GM13976 (cell line): ENCODE measurements around the gene FES.

ENCODE experiments used
- DNase-seq: peaks from one replicate; pipeline ENCODE4 v3.0.0; 2012; ENCODE audit warnings: low spot score
- in situ Hi-C: fragments of 300-500 bp; cut with MboI; formaldehyde crosslinking; loops from one replicate; pipeline ENCODE4 v1.12.0; 2022; ENCODE audit warnings: low sequenced_read_pairs, mixed read lengths, inconsistent platforms; ENCODE audit not compliant: unreplicated experiment
- TF ChIP-seq, protein P1 (sequence below): IDR thresholded peaks from 2 replicates; pipeline ENCODE4 v1.5.1; 2012; ENCODE audit warnings: borderline replicate concordance, mild to moderate bottlenecking; ENCODE audit not compliant: insufficient read depth; ENCODE audit errors: extremely low read depth, missing control alignments, control extremely low read depth

The FES gene

DNA sequence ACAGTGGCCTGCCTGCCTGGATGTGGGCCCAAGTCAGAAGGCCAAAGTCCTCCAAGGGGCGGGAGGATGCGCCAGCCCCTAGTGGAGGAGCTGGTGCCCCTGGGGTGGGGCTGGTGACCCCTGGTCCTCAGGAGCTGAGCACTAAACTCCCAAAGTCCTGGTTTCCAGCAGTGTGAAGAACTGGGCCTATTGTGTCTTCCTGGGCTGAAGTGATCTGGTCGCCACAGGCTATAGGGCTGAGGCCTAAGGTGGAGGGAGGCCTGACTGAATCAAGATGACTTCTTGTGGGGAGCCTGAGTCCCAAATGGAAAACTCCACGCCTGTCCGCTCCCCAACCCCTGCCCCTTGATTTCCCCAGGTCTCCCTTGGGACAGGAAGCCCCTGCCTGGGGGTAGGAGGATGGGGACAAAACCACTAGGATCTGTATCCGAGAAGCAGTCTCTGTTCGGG is 753 bp upstream of the FES start:
- in situ Hi-C loops: loop anchor here (10.0 to 25.0 kb wide), 3 partner anchors 189 to 571 kb away; no protein-coding TSS in a partner anchor
- TF ChIP-seq, protein P1, sequence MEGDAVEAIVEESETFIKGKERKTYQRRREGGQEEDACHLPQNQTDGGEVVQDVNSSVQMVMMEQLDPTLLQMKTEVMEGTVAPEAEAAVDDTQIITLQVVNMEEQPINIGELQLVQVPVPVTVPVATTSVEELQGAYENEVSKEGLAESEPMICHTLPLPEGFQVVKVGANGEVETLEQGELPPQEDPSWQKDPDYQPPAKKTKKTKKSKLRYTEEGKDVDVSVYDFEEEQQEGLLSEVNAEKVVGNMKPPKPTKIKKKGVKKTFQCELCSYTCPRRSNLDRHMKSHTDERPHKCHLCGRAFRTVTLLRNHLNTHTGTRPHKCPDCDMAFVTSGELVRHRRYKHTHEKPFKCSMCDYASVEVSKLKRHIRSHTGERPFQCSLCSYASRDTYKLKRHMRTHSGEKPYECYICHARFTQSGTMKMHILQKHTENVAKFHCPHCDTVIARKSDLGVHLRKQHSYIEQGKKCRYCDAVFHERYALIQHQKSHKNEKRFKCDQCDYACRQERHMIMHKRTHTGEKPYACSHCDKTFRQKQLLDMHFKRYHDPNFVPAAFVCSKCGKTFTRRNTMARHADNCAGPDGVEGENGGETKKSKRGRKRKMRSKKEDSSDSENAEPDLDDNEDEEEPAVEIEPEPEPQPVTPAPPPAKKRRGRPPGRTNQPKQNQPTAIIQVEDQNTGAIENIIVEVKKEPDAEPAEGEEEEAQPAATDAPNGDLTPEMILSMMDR: no peak
- no peak for DNase-seq

DNA sequence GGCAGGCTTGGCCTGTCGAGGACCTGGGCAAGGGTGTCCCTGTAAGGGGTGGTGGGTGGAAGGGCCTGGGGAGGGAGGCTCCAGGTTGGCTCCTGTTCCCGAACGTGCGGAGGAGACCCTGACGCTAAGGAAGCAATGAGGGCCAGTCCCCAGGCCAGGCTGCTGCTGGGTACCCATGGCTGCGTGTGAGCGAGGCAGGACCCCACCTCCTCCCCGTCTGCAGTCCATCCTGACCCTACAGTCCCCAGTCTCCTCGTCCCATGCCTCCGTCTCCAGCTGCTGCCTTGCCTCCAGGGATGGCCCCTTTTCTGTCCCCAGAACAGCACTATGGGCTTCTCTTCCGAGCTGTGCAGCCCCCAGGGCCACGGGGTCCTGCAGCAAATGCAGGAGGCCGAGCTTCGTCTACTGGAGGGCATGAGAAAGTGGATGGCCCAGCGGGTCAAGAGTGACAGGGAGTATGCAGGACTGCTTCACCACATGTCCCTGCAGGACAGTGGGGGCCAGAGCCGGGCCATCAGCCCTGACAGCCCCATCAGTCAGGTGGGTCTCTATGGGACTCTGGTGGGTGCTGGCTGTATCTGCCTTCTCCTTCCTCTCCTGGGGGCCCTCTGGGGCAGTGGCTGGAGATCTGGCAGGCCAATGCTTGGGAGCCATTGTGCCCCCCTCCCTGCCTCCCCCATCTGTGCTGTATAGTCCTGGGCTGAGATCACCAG is 571 bp downstream of the FES start:
- in situ Hi-C loops: loop anchor here (5.0 to 25.0 kb wide), 4 partner anchors 190 to 573 kb away; no protein-coding TSS in a partner anchor
- TF ChIP-seq, protein P1: no peak
- no peak for DNase-seq

DNA sequence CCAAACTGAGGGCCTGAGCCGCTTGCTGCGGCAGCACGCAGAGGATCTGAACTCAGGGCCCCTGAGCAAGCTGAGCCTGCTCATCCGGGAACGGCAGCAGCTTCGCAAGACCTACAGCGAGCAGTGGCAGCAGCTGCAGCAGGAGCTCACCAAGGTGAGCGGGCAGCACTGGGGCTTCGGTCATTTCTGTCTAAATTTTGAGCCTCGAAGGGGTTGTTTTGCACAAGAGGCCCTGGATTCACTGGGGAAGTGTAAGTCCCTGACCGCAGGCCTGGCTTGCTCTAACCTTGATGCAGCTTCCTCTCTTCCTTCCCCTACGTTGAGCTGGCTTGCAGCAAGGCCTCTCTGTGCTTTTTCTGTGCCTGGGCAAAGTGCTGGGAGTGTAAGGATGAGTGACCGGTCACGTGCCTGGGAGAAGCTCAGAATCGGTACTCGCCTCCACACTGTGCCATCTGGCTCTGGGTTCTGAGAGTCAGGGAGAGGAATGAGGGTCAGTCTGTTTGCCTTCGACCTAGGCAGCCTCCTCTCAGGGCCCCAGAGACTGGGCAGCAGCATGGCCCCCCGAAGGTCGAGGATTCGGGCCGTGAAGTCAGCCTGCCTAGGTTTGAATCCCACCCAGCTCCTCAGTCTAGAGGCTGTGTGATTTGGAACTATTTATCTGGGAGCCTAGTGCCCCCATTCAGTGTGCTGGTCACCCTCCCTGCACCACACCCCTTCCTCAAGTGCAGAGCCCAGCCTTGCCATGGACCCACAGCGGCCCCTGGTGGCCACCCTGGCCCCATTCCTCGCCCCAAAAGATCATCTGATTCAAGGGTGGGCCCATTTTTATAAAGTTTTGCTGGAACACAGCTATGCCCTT is 1.4 kb downstream of the FES start:
- in situ Hi-C loops: loop anchor here (5.0 to 25.0 kb wide), 4 partner anchors 191 to 573 kb away; no protein-coding TSS in a partner anchor
- DNase-seq: peak; percentile 84
- TF ChIP-seq, protein P1: peak; percentile 94

DNA sequence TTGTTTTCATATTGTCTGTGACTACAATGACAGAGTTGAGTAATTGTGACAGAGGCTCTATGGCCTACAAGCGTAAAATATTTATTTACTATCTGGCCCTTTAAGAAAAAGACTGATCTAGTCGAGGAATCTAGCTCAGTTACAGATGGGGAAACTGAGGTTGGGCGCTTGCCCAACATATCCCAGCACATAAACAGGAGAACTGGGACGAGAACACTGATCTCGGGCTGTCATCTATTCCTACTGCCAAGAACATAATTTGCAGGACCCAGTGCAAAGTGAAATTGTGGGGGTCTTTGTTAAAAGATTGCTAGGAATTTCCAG is 1.9 kb downstream of the FES start:
- in situ Hi-C loops: loop anchor here (5.0 to 25.0 kb wide), 4 partner anchors 191 to 574 kb away; no protein-coding TSS in a partner anchor
- no peak for DNase-seq
- TF ChIP-seq, protein P1: no peak

DNA sequence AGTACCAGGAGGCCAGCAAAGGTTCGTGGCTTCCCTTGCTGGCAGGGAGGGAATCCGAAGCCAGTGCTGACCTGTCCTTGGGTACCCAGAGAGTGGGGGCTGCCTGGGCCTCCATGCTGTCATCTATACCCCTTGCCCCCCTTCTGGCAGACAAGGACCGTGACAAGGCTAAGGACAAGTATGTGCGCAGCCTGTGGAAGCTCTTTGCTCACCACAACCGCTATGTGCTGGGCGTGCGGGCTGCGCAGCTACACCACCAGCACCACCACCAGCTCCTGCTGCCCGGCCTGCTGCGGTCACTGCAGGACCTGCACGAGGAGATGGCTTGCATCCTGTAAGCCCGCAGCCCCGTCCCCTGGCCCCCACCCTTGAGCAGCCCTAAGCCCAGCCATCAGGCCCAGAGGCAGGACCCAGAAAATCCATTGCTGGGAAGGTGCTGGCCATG is 2.8 kb downstream of the FES start:
- no peak for DNase-seq
- in situ Hi-C loops: loop anchor here (5.0 to 25.0 kb wide), 4 partner anchors 192 to 575 kb away; no protein-coding TSS in a partner anchor
- TF ChIP-seq, protein P1: no peak

DNA sequence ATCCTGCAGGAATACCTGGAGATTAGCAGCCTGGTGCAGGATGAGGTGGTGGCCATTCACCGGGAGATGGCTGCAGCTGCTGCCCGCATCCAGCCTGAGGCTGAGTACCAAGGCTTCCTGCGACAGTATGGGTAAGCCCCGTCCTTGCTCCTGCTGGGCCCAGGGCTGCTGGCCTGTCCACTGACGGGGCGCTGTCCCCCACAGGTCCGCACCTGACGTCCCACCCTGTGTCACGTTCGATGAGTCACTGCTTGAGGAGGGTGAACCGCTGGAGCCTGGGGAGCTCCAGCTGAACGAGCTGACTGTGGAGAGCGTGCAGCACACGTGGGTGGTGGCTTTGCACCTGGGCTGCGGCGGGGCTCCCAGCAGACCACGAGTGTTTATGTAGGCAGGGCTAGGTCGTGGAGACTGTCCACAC is 5.0 kb downstream of the FES start:
- no peak for DNase-seq
- TF ChIP-seq, protein P1: no peak
- in situ Hi-C loops: loop anchor here (5.0 to 25.0 kb wide), 4 partner anchors 195 to 577 kb away; no protein-coding TSS in a partner anchor
